Erythroblast (primary cell): ENCODE results near the gene KLHL2.

ENCODE experiments used
- GATA1 ChIP-seq: IDR thresholded peaks from 2 replicates; pipeline ENCODE4 v1.6.1; 2011; ENCODE audit warnings: low read depth, mild to moderate bottlenecking, control low read depth, low read length, moderate library complexity
- POLR2A ChIP-seq: IDR thresholded peaks from 2 replicates; pipeline ENCODE4 v1.6.1; 2011; ENCODE audit warnings: mild to moderate bottlenecking, low read length

DNA sequence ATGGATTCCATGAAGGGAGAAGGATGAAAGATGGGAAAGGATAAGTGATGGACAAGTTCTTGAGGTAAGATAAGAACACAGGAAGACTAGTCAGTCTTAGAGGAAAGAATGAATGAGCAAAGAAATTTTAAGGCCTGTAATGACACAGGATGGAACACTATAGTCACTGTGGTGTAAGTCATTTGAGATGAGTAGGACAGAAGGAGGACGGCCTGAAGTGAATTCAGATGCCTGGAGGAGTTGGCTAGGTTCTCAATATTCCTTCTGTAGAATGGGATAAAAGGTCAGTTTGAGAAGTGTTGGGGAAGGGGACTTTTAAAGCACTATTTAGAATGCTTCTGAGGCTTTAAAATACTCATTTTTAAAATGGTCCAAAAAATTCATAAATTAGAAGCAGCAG lies 124.0 kb downstream of the KLHL2 start:
- no peak for TF ChIP-seq POLR2A
- TF ChIP-seq GATA1, result no peak
